CD4-positive, alpha-beta T cell treated with Interleukin-12 subunit alpha and Interleukin-12 subunit beta, for 1 hour (primary cell): ENCODE measurements around the gene ANGEL2.
"Not testable (repeated sequence)": the region's sequence is repeated elsewhere in the genome, so short reads cannot be mapped to it uniquely, and the experiment has no call there.

ENCODE experiments used
- DNase-seq: peaks from one replicate; pipeline ENCODE4 v3.0.0-alpha.2; 2020

ANGEL2 gene

GRCh38 chr1:212974711-212975110 is 41.0 kb downstream of the ANGEL2 start:
- DNase-seq: no peak

GRCh38 chr1:212973899-212974298 is 41.8 kb downstream of the ANGEL2 start:
- DNase-seq: no peak

GRCh38 chr1:212973426-212973825 is 42.2 kb downstream of the ANGEL2 start:
- DNase-seq: no peak

GRCh38 chr1:212971312-212971711 is 44.4 kb downstream of the ANGEL2 start:
- no peak for DNase-seq

- DNase-seq: no peak
These were observed 45.6 kb downstream of the ANGEL2 start for GRCh38 chr1:212970085-212970484.

GRCh38 chr1:212968368-212968863 is 47.3 kb downstream of the ANGEL2 start:
- DNase-seq: no peak

- no peak for DNase-seq
These were observed 47.9 kb downstream of the ANGEL2 start for GRCh38 chr1:212967801-212968200.

- no peak for DNase-seq
These were observed 49.1 kb downstream of the ANGEL2 start for GRCh38 chr1:212966616-212967015.

- DNase-seq: not testable (repeated sequence)
These were observed 50.7 kb downstream of the ANGEL2 start for GRCh38 chr1:212964993-212965392.

- no peak for DNase-seq
These were observed 51.6 kb downstream of the ANGEL2 start for GRCh38 chr1:212964102-212964501.

GRCh38 chr1:212962509-212962908 is 53.2 kb downstream of the ANGEL2 start:
- DNase-seq: no peak

GRCh38 chr1:212960932-212961331 is 54.7 kb downstream of the ANGEL2 start:
- DNase-seq: no peak

GRCh38 chr1:212959266-212960220 is 56.1 kb downstream of the ANGEL2 start:
- DNase-seq: no peak

- no peak for DNase-seq
These were observed 57.5 kb downstream of the ANGEL2 start for GRCh38 chr1:212958175-212958574.

- DNase-seq: no peak
These were observed 58.1 kb downstream of the ANGEL2 start for GRCh38 chr1:212957546-212957945.

GRCh38 chr1:212955961-212956620 is 59.6 kb downstream of the ANGEL2 start:
- DNase-seq: no peak

- no peak for DNase-seq
These were observed 60.6 kb downstream of the ANGEL2 start for GRCh38 chr1:212955098-212955497.

- DNase-seq: no peak
These were observed 61.2 kb downstream of the ANGEL2 start for GRCh38 chr1:212954514-212954913.

- DNase-seq: no peak
These were observed 62.3 kb downstream of the ANGEL2 start for GRCh38 chr1:212953321-212953720.

GRCh38 chr1:212952641-212952976 is 63.1 kb downstream of the ANGEL2 start:
- no peak for DNase-seq

- DNase-seq: no peak
These were observed 63.6 kb downstream of the ANGEL2 start for GRCh38 chr1:212951947-212952640.

GRCh38 chr1:212951126-212951946 is 64.3 kb downstream of the ANGEL2 start:
- DNase-seq: no peak
